ENCODE measurements around the gene PDE6G.

- no peak for TF ChIP-seq CTCF (IDR thresholded peaks at IDR 0.05)
- TF ChIP-seq POLR2AphosphoS5 (IDR thresholded peaks at IDR 0.05; ENCODE audit: low read depth, low read length), result peak; percentile 95
- peak in 1 of 2 experiments; percentile 57; a peak in 1 of 4 replicates for TF ChIP-seq REST (IDR thresholded peaks at IDR 0.05; ENCODE audit: insufficient read depth in 1 of 2, low read depth in 2 of 2, low read length in 1 of 2)
- TF ChIP-seq SIN3A (IDR thresholded peaks at IDR 0.05; ENCODE audit: borderline replicate concordance, insufficient read depth, low read depth, low read length), result peak; percentile 88; the same call in 1 of the 2 replicates
- TF ChIP-seq TCF7L2 (IDR thresholded peaks at IDR 0.05; ENCODE audit: low read depth, low read length), result peak; percentile 59; the same call in 1 of the 2 replicates
These were observed 10.2 kb upstream of the PDE6G start, which contains the start of the genes CCDC137 and OXLD1 for GRCh38 chr17:81666342-81667191.
